GM12892 (cell line): ENCODE results near the gene RRAS2.
"Not testable (repeated sequence)": the region's sequence is repeated elsewhere in the genome, so short reads cannot be mapped to it uniquely, and the experiment has no call there.

Experiments
- DNase-seq: peaks from one replicate; pipeline ENCODE4 v3.0.0; 2011; ENCODE audit not compliant: insufficient read length
- FAIRE-seq: peaks from 2 replicates; lab custom pipeline; 2011; peaks lifted over from hg19 to GRCh38; lab: Jason Lieb, UNC
- POLR2A ChIP-seq: IDR thresholded peaks from 2 replicates; pipeline ENCODE4 v1.6.1; 2011; ENCODE audit warnings: low read depth, low read length, control low read depth
- POLR2AphosphoS5 ChIP-seq: IDR thresholded peaks from 2 replicates; pipeline ENCODE4 v1.6.1; 2011; ENCODE audit warnings: low read depth, low read length, control low read depth
- TAF1 ChIP-seq: IDR thresholded peaks from 2 replicates; pipeline ENCODE4 v1.6.1; 2011; ENCODE audit warnings: low read depth, mild to moderate bottlenecking, control low read depth, low read length, borderline replicate concordance

Gene RRAS2

DNA sequence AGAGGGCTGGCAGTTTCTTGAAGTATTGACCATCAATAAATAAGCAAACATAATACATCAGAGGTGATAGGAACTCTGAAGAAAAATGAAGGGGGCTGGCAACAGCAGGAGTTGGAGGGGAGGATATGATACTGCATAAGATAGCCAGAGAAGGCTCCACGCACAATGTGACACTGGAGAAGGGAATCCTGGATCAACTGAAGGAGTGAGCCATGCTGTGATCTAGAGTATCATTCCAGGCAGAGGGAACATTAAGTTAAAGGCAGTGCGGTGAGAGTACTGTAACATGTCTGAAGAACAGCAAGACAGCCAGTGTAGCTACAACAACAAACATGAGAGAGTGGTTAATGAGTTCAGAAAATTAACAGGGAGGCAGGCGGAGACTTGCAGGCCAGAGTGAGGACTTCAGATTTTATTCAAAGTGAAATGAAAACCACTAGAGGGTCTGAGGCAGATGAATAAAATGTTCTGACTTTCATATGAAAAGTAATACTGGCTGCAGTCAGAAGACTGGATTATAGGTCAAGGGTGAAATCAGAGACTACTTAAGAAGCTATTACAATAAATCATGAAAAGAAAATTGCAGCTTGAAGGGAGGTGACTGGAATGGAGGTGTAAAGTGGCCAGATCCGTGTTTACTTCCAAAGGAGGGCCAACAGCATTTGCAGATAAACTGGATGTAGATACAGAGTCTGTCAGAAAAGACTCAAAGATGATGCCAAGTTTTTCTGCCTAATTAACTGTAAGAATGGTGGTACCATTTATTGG lies 49.4 kb downstream of the RRAS2 start:
- FAIRE-seq: peak; percentile 82
- no peak for DNase-seq
- TF ChIP-seq POLR2AphosphoS5 (no peak), POLR2A (no peak), TAF1 (no peak)

DNA sequence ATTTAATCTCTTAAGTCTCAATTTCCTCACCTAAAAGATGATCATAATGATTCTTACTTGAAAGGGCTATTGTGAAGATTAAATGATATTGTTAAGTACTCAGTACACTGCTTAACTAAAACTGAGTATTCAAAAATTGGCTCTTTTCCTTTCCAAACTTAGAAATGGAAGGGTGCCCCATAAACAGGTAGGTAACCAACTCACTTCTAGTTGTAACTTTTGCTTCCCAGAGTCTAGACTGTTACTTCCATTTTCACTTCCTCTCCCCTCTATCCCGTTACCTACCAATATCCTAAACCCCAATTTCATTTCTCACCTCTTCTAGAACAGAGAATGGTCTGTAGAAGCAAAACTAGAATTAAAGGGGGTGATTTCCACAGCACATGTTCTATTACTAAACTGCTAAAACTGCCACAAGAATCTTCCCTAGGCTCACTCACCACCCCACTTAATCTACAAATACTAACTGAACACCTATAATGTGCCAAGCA lies 50.0 kb downstream of the RRAS2 start:
- DNase-seq (no peak), FAIRE-seq (no peak)
- TF ChIP-seq POLR2AphosphoS5 (no peak), POLR2A (no peak), TAF1 (no peak)

DNA sequence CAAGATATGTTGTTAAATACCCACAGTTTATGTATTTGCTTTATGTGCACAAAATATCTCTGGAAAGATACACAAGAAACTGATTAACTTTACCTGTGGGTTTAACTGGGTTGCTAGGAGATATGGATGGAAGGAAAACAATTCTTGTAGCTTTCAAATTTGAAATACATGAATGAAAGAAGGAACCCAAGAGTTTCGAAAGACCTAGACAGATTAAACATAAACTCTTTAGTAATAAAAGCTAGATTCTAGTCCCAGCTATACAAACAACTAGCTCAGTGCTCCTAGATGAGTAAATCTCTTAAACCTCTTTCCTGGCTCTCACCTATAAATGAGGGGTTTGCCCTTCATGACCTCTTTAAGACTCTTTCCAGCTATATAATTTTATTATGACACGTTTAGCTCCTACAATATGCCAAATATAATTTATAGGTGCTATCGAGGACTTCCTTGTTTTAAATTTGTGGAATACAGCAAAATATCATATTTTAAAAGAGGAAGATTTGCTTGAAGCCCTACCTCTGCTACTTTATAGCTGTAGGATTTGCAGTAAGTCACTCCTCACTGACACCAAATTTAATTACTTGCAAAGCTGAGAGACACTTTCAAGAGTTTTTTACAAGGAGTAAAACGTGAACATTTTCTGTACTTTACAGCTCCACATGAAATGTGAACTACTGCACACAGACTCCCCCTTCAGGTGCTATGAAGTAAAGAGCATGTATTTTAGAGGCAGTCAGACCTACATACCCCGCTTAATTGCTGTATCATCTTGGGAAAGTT lies 50.7 kb downstream of the RRAS2 start:
- FAIRE-seq: peak; percentile 88

DNA sequence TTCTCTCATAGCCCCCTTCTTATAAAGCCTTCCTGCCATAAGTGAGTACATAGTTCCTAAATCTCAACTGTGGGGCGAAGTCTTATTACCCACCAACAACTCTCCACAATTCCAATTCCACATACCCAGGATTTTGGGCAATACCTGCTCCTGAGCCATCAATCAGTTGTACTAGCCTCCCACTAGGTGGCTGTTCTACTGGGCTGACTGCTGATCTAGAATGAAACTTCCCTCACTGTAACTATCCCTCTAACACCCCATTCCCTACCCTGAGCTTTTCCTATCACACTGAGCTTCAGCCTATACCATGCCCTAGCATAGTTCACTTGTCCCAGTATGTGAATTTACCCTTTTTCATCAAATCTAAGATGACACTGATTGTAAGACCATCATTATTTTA lies 52.5 kb downstream of the RRAS2 start:
- no peak for DNase-seq
- TF ChIP-seq POLR2A (no peak), TAF1 (no peak), POLR2AphosphoS5 (no peak)
- FAIRE-seq: peak; percentile 54

More for the DNA sequence above, 50.7 kb downstream of the RRAS2 start:
- DNase-seq: no peak
- TF ChIP-seq POLR2A: no peak
- no peak for TF ChIP-seq TAF1
- TF ChIP-seq POLR2AphosphoS5: no peak

DNA sequence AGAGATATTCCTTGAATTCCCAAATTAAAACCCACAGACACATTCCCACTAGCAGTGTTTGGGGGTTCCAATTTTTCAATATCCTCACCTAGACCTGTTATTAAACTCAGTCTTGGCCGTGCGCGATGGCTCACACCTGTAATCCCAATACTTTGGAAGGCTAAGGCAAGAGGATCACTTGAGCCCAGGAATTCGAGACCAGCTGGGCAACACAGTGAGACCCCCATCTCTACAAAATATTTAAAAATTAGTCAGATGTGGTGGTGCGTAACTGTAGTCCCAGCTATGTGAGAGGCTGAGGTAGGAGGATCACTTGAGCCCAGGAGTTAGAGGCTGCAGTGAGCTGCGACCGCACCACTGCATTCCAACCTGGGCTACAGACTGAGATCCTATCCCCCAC lies 53.3 kb downstream of the RRAS2 start:
- FAIRE-seq (no peak), DNase-seq (no peak)
- no peak for TF ChIP-seq TAF1
- no peak for TF ChIP-seq POLR2AphosphoS5
- no peak for TF ChIP-seq POLR2A

DNA sequence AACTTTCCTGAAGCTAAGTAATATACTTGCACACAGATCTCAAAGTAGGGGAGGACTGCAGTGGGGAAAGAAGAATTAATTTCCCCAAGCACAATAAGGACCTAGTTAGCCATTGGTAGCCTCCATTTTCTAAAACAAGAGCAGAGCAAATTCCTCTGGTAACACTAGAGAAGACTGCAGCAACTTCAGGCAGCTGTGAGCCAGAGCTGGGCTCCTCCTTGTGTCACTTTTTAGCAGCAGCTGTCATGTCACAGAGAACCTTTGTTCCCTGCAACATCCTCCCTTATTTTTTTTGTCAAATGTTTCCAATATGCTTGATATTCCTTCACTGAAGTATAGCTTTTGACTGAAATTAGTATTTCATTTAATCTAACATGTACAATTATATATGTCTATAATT lies 54.4 kb downstream of the RRAS2 start:
- DNase-seq (no peak), FAIRE-seq (no peak)
- TF ChIP-seq TAF1 (no peak), POLR2A (no peak), POLR2AphosphoS5 (no peak)

DNA sequence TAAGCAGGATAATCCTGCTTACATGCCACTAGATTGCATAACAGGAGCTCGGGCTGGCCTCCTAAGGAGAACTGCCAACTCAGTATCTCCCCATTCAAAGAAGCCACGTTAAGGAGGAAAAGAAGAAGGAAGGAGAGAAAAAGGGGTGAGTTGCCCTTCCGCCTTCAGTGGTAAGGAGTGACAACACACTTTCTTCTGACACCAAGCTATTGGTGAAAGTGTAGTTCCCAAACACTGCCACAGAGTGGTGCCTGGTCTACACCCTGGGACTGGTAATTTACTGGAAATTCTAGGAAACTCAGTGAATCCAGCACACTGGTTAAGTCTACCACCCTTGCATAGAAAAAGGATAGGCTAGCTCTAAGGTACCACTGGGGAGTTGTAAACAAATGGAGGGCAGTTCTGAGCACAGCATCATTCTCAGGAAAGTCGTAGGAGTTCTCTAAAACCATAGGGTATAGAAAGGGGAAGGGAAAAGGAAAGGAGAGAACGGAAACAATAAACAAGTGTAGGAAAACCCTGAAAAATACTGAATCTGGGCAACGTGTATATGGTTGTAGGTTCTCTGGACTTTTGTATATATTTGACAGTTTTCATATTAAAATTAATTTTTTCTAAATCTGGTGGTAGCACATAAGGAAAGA lies 58.2 kb downstream of the RRAS2 start:
- FAIRE-seq (peak; percentile 89), DNase-seq (no peak)
- TF ChIP-seq TAF1: no peak
- no peak for TF ChIP-seq POLR2AphosphoS5
- TF ChIP-seq POLR2A: no peak

DNA sequence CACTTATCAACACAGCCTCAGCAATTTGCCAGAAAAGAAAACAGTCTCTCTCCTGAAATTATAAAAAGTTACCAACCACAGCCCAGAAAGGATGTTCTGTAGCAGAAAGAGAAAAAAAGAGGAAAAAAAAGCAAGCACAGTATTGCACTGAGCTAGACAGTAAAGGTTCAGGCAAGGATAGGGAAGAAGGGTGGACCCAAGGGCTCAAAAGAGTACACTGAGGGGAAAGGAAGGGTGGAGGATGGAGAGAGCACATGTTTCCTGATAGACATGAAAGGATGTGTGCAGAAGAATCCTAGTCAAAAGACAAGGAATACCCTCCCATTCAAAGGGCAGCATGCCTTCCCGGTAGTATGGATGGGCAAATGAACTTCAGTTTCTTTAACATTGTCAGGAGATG lies 59.1 kb downstream of the RRAS2 start:
- DNase-seq (no peak), FAIRE-seq (no peak)
- TF ChIP-seq TAF1: no peak
- TF ChIP-seq POLR2AphosphoS5: no peak
- no peak for TF ChIP-seq POLR2A

DNA sequence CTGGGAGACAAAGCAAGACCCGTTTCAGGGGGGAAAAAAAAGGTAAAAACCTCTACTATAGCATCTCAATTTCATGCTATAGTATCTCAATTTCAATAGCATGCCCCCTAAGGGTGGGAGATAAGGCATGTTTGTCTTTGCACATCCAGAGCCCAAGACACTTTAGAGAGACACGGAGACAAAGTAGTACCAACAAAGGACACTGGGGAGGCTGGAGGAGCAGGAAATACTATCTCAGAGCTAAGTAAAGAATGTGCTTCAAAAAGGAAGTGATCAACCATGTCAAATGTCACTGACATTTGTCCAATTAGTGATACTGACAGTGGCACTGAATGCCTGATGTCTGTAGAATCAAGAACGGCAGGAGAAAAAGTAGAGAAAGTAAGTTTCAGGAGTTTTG lies 68.6 kb downstream of the RRAS2 start:
- TF ChIP-seq POLR2A: no peak
- no peak for TF ChIP-seq POLR2AphosphoS5
- TF ChIP-seq TAF1: no peak
- DNase-seq (no peak), FAIRE-seq (no peak)

DNA sequence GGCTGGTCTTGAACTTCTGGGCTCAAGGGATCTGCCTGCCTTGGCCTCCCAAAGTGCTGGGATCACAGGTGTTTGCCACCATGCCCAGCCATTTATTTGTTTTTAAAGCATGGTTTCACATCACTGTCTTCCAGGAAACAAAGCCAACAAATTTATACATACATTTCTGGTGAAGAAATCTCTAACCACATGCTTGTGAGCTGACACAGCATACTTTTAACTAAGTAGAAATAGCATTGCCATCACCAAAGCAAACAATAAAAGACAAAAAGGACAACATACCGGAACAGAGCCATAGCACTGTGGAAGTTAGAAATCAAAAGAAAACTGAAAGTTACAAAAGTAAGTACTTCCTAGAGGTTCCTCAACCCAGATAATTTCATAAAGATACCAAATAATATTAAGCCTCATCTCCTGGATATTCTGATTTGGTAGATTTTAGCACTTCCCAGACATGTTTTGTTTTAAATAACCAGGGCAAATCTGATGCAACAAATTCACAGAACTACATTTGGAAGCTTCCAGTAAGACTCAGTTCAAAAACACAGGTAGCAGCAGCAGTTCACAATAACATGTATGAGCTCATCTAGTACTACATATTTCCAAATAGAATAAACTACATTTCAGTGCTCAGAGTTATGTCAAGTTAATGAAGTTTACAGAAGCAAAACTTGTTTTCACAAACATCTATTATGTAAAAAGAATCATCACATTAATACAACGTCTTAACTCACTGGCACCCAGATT lies 70.6 kb downstream of the RRAS2 start:
- FAIRE-seq (peak; percentile 83), DNase-seq (no peak)
- TF ChIP-seq TAF1: no peak
- TF ChIP-seq POLR2A: no peak
- no peak for TF ChIP-seq POLR2AphosphoS5

DNA sequence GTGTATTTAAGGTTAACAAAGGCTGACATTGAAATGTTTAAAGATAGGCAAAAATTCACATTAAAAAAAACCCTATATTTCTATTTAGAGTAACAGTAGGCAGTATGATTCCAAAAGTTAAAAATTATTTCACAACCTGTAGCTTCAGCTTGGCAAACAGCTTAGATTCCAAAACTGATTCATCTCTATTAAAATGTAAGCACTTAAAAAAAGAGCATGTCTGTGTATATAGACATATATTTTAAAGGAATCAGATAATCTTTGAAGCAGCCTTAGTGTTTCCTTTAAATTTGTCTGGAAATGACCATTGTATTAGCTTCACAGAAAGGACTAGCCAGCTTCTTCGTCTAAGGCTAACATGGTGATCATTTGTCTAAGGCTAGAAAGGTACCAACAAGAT lies 80.1 kb downstream of the RRAS2 start:
- not testable (repeated sequence) for DNase-seq
- FAIRE-seq: peak; percentile 17
